Esophagus squamous epithelium (tissue), 5 donors: ENCODE data around the gene REC114. TPM values are rescaled to one million over a fixed set of nuclear protein-coding genes. Genes with fewer than 3 reads are reported as not detected.

Experiments
- DNase-seq: peaks from one replicate; lab custom pipeline; 2025; lab: John Stamatoyannopoulos, UW
- H3K27ac ChIP-seq, 4 donors: fragments of 200-600 bp; sonication (generic); one replicate each; pipeline ENCODE4 v1.5.1; 2016 to 2019; ENCODE audit warnings: mild to moderate bottlenecking in 1 of 4
- H3K27me3 ChIP-seq, 4 donors: fragments of 200-600 bp; sonication (generic); 1 replicate in 3 of 4; 2 replicates in 1 of 4; pipeline versions ENCODE4 v1.5.1 to v1.6.0; 2017 to 2021; ENCODE audit warnings: antibody characterized with exemption in 1 of 4
- H3K36me3 ChIP-seq, 3 donors: fragments of 200-600 bp; sonication (generic); one replicate each; pipeline ENCODE4 v1.5.1; 2016 to 2019
- H3K4me1 ChIP-seq, 3 donors: fragments of 200-600 bp; sonication (generic); one replicate each; pipeline ENCODE4 v1.5.1; 2017 to 2019
- H3K4me3 ChIP-seq, 4 donors: fragments of 200-600 bp; sonication (generic); 1 replicate in 3 of 4; 2 replicates in 1 of 4; pipeline ENCODE4 v1.5.1; 2016 to 2019; ENCODE audit warnings: mild to moderate bottlenecking in 2 of 4, moderate library complexity in 1 of 4
- H3K9me3 ChIP-seq, 3 donors: fragments of 200-600 bp; sonication (generic); one replicate each; pipeline ENCODE4 v1.5.1; 2016 to 2019
- CTCF ChIP-seq, 6 experiments: fragments of 450-650 bp in 4 of 6; fragments of 200-600 bp in 2 of 6; sonication (generic) in 2 of 6; IDR thresholded peaks; one replicate each; pipeline ENCODE4 v1.5.1; 2016 to 2019; ENCODE audit warnings: antibody characterized with exemption in 6 of 6, mild to moderate bottlenecking in 4 of 6, moderate library complexity in 4 of 6
- POLR2A ChIP-seq, 4 donors: fragments of 450-650 bp; IDR thresholded peaks; one replicate each; pipeline ENCODE4 v1.6.1; 2017; ENCODE audit warnings: antibody characterized with exemption in 4 of 4, mild to moderate bottlenecking in 4 of 4, moderate library complexity in 3 of 4
- WGBS, 2 donors: methylation state at CpG; one replicate each; pipeline ENCODE4 v1.1.5; 2018; 5-methylcytosine and 5-hydroxymethylcytosine counted together
- intact Hi-C: fragments of 100-400 bp; cut with DNase I; formaldehyde crosslinking; loops from one replicate; pipeline ENCODE4 v1.15.0; 2022
- total RNA-seq, 4 donors: library from RNA; depleted of rRNA; stranded (reverse); fragments of >200 nt; gene quantifications; one replicate each; pipeline ENCODE4 v1.1.0, GENCODE V29; 2016
- donor health status: DM: yes; HTN: yes; CAD: no.

The REC114 gene
- total RNA-seq, 4 donors from 2014 or later, result not detected

GRCh38 chr15:73600413-73601335 lies 157.7 kb downstream of the REC114 start:
- 49 to 61% methylated on average over 5 of the region's 5 CpGs for WGBS, 2 donors
- intact Hi-C loops, result no loop called here
- Histone ChIP-seq H3K4me1 (peaks cover 61 to 98% (median 77%) of the 10 kb centered on the region in 3 donors), H3K36me3 (peaks cover 0 to 5% (median 0%) of the 10 kb centered on the region in 3 donors), H3K27ac (peak overlapping the region; percentile 67 to 86 (median 82)), H3K4me3 (no peak overlapping the region), H3K9me3 (no peaks in the 10 kb centered on the region), H3K27me3 (no peaks in the 10 kb centered on the region)
- no peak for DNase-seq
- no peak for TF ChIP-seq POLR2A (IDR thresholded peaks at IDR 0.05)
- TF ChIP-seq CTCF (IDR thresholded peaks at IDR 0.05), result no peak

DNA sequence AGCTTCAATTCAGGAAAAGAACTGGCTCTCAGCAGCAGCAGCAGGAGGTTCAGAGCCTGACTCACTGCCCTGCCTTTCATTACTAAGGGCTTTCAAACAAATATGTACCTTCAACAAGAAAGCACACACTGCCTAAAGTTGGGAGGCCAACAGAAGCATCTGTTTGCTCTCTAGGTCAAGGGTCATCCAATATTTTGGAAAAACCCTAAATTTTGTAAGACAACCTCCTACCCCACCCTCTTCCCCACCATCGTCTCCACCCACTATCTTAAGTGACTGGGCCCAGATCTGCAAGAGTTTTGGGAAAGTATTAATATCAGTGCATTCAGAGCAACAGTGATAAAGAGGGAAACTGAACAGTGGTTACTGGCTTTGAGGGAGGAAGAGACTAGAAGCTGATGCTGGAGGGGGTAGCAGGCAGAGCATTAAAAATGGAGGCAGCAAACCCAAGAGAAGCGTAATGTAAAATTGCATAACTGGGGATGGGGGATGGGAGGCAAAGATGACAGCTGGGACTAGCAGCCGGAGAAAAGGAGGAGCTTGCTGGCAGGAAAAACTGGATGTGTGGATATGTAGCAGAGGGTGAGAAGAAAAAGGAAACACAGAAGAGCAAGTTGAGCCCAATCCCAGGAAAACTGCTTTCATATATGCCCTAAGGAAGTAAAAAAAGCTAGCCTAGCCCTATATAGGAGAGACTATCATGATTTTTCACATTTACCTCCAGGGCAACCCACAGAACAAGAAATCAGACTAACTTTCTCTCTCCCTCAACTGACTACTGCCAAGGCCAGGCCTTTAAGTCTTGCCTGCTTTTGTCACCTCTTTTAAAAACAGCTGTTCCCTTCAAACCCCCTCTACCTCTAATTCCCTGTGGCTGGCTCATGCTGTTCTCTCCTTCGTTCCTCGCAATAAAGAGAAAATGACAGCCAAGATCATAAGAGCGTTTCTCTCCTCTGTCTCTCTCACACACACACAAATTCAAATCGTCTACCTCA lies 158.8 kb downstream of the REC114 start:
- intact Hi-C loops, result no loop called here
- H3K36me3 ChIP-seq, result peaks cover 0 to 5% (median 0%) of the 10 kb centered on the region in 3 donors
- peaks cover 57 to 98% (median 68%) of the 10 kb centered on the region in 3 donors for H3K4me1 ChIP-seq
- DNase-seq, result no peak
- peak overlapping the region; percentile 67 to 86 (median 82) for H3K27ac ChIP-seq
- WGBS, 2 donors, result 24 to 32% methylated on average over 7 of the region's 7 CpGs
- H3K27me3 ChIP-seq, result no peaks in the 10 kb centered on the region
- H3K4me3 ChIP-seq, result peak overlapping the region in 1 of 4 donors; percentile 24
- TF ChIP-seq POLR2A (IDR thresholded peaks at IDR 0.05) (no peak), CTCF (IDR thresholded peaks at IDR 0.05) (no peak)
- H3K9me3 ChIP-seq, result no peaks in the 10 kb centered on the region

GRCh38 chr15:73602446-73602843 lies 159.5 kb downstream of the REC114 start:
- H3K27me3 ChIP-seq, result no peaks in the 10 kb centered on the region
- H3K36me3 ChIP-seq, result peaks cover 0 to 5% (median 0%) of the 10 kb centered on the region in 3 donors
- H3K9me3 ChIP-seq, result no peaks in the 10 kb centered on the region
- no peak overlapping the region for H3K4me3 ChIP-seq
- no peak for TF ChIP-seq CTCF (IDR thresholded peaks at IDR 0.05)
- TF ChIP-seq POLR2A (IDR thresholded peaks at IDR 0.05), result no peak
- DNase-seq, result no peak
- 0% methylated on average over 1 of the region's 1 CpG for WGBS, 2 donors
- intact Hi-C loops, result no loop called here
- peak overlapping the region; percentile 67 to 86 (median 82) for H3K27ac ChIP-seq
- peaks cover 50 to 98% (median 63%) of the 10 kb centered on the region in 3 donors for H3K4me1 ChIP-seq

GRCh38 chr15:73602992-73603391 lies 160.0 kb downstream of the REC114 start:
- H3K27me3 ChIP-seq, result no peaks in the 10 kb centered on the region
- peaks cover 0 to 5% (median 0%) of the 10 kb centered on the region in 3 donors for H3K36me3 ChIP-seq
- intact Hi-C loops, result no loop called here
- H3K4me3 ChIP-seq, result no peak overlapping the region
- H3K4me1 ChIP-seq, result peaks cover 49 to 98% (median 63%) of the 10 kb centered on the region in 3 donors
- DNase-seq, result no peak
- no peaks in the 10 kb centered on the region for H3K9me3 ChIP-seq
- peak overlapping the region in 2 of 4 donors; percentile 83 to 86 for H3K27ac ChIP-seq
- WGBS, 2 donors, result 57 to 67% methylated on average over 1 to 2 of the region's 2 CpGs
- TF ChIP-seq CTCF (IDR thresholded peaks at IDR 0.05) (no peak), POLR2A (IDR thresholded peaks at IDR 0.05) (no peak)
